HL-60 (cell line): ENCODE results near the gene GAP43.

Experiments used
- DNase-seq, 2 experiments: peaks; one replicate each; pipeline ENCODE4 v3.0.0-alpha.2; 2010 to 2020; ENCODE audit warnings: low read depth in 1 of 2, low spot score in 1 of 2
- H3K27ac ChIP-seq: fragments of 250-450 bp; sonication (Bioruptor Pico); replicated peaks from 2 replicates; pipeline ENCODE4 v1.5.1; 2020; ENCODE audit warnings: mild to moderate bottlenecking, moderate library complexity
- H3K27me3 ChIP-seq: fragments of 250-450 bp; sonication (Bioruptor Pico); 2 replicates; pipeline ENCODE4 v1.5.1; 2021; ENCODE audit warnings: mild to moderate bottlenecking, moderate library complexity; ENCODE audit not compliant: insufficient read depth, poor library complexity, severe bottlenecking
- H3K4me3 ChIP-seq: replicated peaks from 2 replicates; pipeline ENCODE4 v1.5.1; 2011; ENCODE audit warnings: mild to moderate bottlenecking, control low read depth, low read length; ENCODE audit not compliant: insufficient read depth
- GABPA ChIP-seq: IDR thresholded peaks from 2 replicates; pipeline ENCODE4 v1.6.1; 2012; ENCODE audit warnings: low read depth
- POLR2AphosphoS5 ChIP-seq: IDR thresholded peaks from 2 replicates; pipeline ENCODE4 v1.6.1; 2012; ENCODE audit warnings: low read depth
- REST ChIP-seq: IDR thresholded peaks from 2 replicates; pipeline ENCODE4 v1.6.1; 2012; ENCODE audit warnings: low read depth; ENCODE audit not compliant: insufficient replicate concordance
- SPI1 ChIP-seq: IDR thresholded peaks from 2 replicates; pipeline ENCODE4 v1.6.1; 2012; ENCODE audit warnings: low read depth, mild to moderate bottlenecking, borderline replicate concordance
- TF ChIP-seq, protein P1 (sequence below): IDR thresholded peaks from one replicate; pipeline ENCODE4 v1.5.1; 2011; ENCODE audit warnings: low read length, control low read depth, inconsistent platforms; ENCODE audit not compliant: insufficient read depth

GAP43 gene

GRCh38 chr3:115588201-115589115 is 34.9 kb upstream of the GAP43 start:
- DNase-seq, result no peak

DNA sequence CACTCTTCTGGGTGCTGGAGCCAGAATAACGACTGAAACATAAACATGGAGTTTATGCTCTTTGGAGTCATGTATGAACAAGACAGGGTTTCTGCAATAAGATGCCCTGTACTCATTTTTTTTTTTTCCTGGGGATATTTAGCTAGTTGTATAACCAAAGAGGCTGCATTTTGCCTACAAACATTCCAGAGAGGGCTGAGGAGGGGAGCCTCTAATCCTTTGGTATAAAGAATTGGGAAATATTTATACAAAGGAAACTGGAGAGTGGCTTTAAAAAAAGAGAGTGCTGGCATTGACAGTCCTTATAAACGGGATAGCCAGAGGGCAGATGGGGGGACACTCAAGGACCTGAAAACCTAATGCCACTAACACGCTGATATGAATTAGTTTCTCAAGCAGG is 32.4 kb upstream of the GAP43 start:
- H3K4me3 ChIP-seq, result no peak overlapping the region
- TF ChIP-seq REST (no peak), POLR2AphosphoS5 (no peak), GABPA (no peak)
- TF ChIP-seq, protein P1, sequence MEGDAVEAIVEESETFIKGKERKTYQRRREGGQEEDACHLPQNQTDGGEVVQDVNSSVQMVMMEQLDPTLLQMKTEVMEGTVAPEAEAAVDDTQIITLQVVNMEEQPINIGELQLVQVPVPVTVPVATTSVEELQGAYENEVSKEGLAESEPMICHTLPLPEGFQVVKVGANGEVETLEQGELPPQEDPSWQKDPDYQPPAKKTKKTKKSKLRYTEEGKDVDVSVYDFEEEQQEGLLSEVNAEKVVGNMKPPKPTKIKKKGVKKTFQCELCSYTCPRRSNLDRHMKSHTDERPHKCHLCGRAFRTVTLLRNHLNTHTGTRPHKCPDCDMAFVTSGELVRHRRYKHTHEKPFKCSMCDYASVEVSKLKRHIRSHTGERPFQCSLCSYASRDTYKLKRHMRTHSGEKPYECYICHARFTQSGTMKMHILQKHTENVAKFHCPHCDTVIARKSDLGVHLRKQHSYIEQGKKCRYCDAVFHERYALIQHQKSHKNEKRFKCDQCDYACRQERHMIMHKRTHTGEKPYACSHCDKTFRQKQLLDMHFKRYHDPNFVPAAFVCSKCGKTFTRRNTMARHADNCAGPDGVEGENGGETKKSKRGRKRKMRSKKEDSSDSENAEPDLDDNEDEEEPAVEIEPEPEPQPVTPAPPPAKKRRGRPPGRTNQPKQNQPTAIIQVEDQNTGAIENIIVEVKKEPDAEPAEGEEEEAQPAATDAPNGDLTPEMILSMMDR, result no peak
- DNase-seq, result no peak
- no peak overlapping the region for H3K27ac ChIP-seq
- H3K27me3 ChIP-seq, result no peaks in the 10 kb centered on the region

More at GRCh38 chr3:115588201-115589115, 34.9 kb upstream of the GAP43 start:
- no peak overlapping the region for H3K27ac ChIP-seq
- no peaks in the 10 kb centered on the region for H3K27me3 ChIP-seq
- H3K4me3 ChIP-seq, result no peak overlapping the region
- TF ChIP-seq POLR2AphosphoS5, result no peak
- TF ChIP-seq GABPA, result no peak
- no peak for TF ChIP-seq SPI1
- TF ChIP-seq, protein P1, result no peak
- no peak for TF ChIP-seq REST

DNA sequence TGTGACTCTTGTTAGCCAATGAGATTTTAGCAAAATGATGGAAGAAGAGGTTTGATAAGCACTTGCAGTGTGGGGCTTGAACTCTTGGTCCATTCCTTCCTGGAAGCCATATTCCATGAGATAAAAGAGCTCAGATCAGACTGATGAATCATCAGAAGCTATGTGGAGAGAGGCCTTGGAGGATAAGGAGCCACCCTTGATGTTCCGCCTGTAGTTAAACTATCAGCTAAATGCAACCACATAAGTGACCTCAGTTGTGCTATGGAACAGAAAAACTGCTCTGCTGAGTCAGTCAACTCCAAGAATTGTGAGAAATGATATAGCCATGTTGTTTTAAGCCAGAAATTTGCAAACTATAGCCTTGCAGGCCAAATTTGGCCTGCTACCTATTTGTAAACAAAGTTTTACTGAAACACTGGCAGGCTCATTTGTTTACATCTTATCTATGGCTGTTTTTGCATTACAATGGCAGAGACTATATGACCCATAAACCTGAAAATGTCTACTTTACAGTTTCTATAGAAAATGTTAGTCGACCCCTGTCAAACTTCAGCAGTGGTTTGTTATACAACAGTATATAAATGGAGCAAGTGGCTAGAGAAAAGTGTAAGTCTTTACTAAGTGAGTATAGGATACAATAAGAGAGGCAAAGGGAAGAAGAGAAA is 27.6 kb upstream of the GAP43 start:
- Histone ChIP-seq H3K27ac (no peak overlapping the region), H3K27me3 (no peaks in the 10 kb centered on the region), H3K4me3 (no peak overlapping the region)
- DNase-seq, result no peak
- TF ChIP-seq REST, result no peak
- no peak for TF ChIP-seq SPI1
- no peak for TF ChIP-seq POLR2AphosphoS5
- TF ChIP-seq, protein P1, result no peak
- TF ChIP-seq GABPA, result no peak
